Adipocyte (in vitro differentiated cells): Measurements from ENCODE around the gene TATDN2.

Experiments
- DNase-seq: peaks from one replicate; pipeline ENCODE4 v3.0.0-alpha.2; 2015; ENCODE audit warnings: low read depth
- H3K27me3 ChIP-seq: replicated peaks from 2 replicates; pipeline ENCODE4 v1.7.0; 2013; ENCODE audit warnings: mild to moderate bottlenecking, low read length, moderate library complexity; ENCODE audit not compliant: control insufficient read depth, insufficient read depth
- H3K36me3 ChIP-seq: 2 replicates; pipeline ENCODE4 v1.7.0; 2013; ENCODE audit warnings: low read length, mild to moderate bottlenecking, moderate library complexity; ENCODE audit not compliant: control insufficient read depth, insufficient read depth, severe bottlenecking
- H3K4me1 ChIP-seq: 2 replicates; pipeline ENCODE4 v1.7.0; 2013; ENCODE audit warnings: mild to moderate bottlenecking, low read length, moderate library complexity; ENCODE audit not compliant: control insufficient read depth, insufficient read depth
- H3K4me3 ChIP-seq: 2 replicates; pipeline ENCODE4 v1.7.0; 2013; ENCODE audit warnings: mild to moderate bottlenecking, low read length, moderate library complexity
- H3K9ac ChIP-seq: 2 replicates; pipeline ENCODE4 v1.7.0; 2013; ENCODE audit warnings: mild to moderate bottlenecking, low read length, moderate library complexity
- H3K9me3 ChIP-seq: 2 replicates; pipeline ENCODE4 v1.7.0; 2013; ENCODE audit warnings: mild to moderate bottlenecking, low read length, moderate library complexity; ENCODE audit not compliant: control insufficient read depth

Gene TATDN2

GRCh38 chr3:10248184-10248983 lies at the start of gene TATDN2:
Gene TATDN2, plus strand, starts transcription at chr3:10248459. Its CDS starts 742 bp downstream, at chr3:10249201.
- H3K36me3 ChIP-seq: peaks cover 22% of the 10 kb centered on the region

GRCh38 chr3:10198761-10199649 lies 49.3 kb upstream of the TATDN2 start:
- no peaks in the 10 kb centered on the region for H3K27me3 ChIP-seq
- DNase-seq: peak; percentile 37

More at GRCh38 chr3:10248184-10248983, at the start of gene TATDN2:
- peak within 1 kb of the TSS; percentile 92 for H3K9ac ChIP-seq
- H3K4me3 ChIP-seq: peak within 1 kb of the TSS; percentile 95
- H3K4me1 ChIP-seq: peaks cover 23% of the 10 kb centered on the region
- H3K9me3 ChIP-seq: peaks cover 19% of the 10 kb centered on the region
- peak; percentile 99 for DNase-seq
- H3K27me3 ChIP-seq: no peaks in the 10 kb centered on the region

GRCh38 chr3:10204921-10205320 lies 43.3 kb upstream of the TATDN2 start:
- H3K27me3 ChIP-seq: no peaks in the 10 kb centered on the region
- H3K36me3 ChIP-seq: peaks cover 12% of the 10 kb centered on the region
- peak overlapping the region; percentile 41 for H3K4me3 ChIP-seq
- H3K9ac ChIP-seq: peak overlapping the region; percentile 63
- peaks cover 32% of the 10 kb centered on the region for H3K4me1 ChIP-seq
- H3K9me3 ChIP-seq: no peaks in the 10 kb centered on the region
- DNase-seq: no peak

More at GRCh38 chr3:10198761-10199649, 49.3 kb upstream of the TATDN2 start:
- no peaks in the 10 kb centered on the region for H3K9me3 ChIP-seq
- no peak overlapping the region for H3K4me3 ChIP-seq
- peaks cover 57% of the 10 kb centered on the region for H3K4me1 ChIP-seq
- H3K9ac ChIP-seq: peak overlapping the region; percentile 8
- H3K36me3 ChIP-seq: peaks cover 12% of the 10 kb centered on the region

- no peaks in the 10 kb centered on the region for H3K27me3 ChIP-seq
- no peaks in the 10 kb centered on the region for H3K9me3 ChIP-seq
- peak overlapping the region; percentile 41 for H3K4me3 ChIP-seq
- peaks cover 12% of the 10 kb centered on the region for H3K36me3 ChIP-seq
- DNase-seq: peak; percentile 74
- peaks cover 32% of the 10 kb centered on the region for H3K4me1 ChIP-seq
- peak overlapping the region; percentile 63 for H3K9ac ChIP-seq
These were observed 42.7 kb upstream of the TATDN2 start for GRCh38 chr3:10205451-10206165.

GRCh38 chr3:10206166-10206511 lies 42.1 kb upstream of the TATDN2 start:
- Histone ChIP-seq H3K9me3 (no peaks in the 10 kb centered on the region), H3K4me1 (peaks cover 32% of the 10 kb centered on the region), H3K36me3 (peaks cover 8% of the 10 kb centered on the region), H3K4me3 (no peak overlapping the region), H3K9ac (peak overlapping the region; percentile 63), H3K27me3 (no peaks in the 10 kb centered on the region)
- DNase-seq: no peak

GRCh38 chr3:10213156-10213792 lies 35.0 kb upstream of the TATDN2 start:
- H3K9ac ChIP-seq: no peak overlapping the region
- DNase-seq: no peak
- H3K36me3 ChIP-seq: peaks cover 26% of the 10 kb centered on the region
- no peaks in the 10 kb centered on the region for H3K9me3 ChIP-seq
- H3K4me1 ChIP-seq: no peaks in the 10 kb centered on the region
- no peak overlapping the region for H3K4me3 ChIP-seq
- no peaks in the 10 kb centered on the region for H3K27me3 ChIP-seq

- no peaks in the 10 kb centered on the region for H3K27me3 ChIP-seq
- H3K36me3 ChIP-seq: peaks cover 32% of the 10 kb centered on the region
- H3K4me3 ChIP-seq: no peak overlapping the region
- DNase-seq: no peak
- no peaks in the 10 kb centered on the region for H3K9me3 ChIP-seq
- no peaks in the 10 kb centered on the region for H3K4me1 ChIP-seq
- no peak overlapping the region for H3K9ac ChIP-seq
These were observed 32.5 kb upstream of the TATDN2 start for GRCh38 chr3:10215578-10216368.

- peaks cover 8% of the 10 kb centered on the region for H3K4me1 ChIP-seq
- H3K27me3 ChIP-seq: no peaks in the 10 kb centered on the region
- H3K9me3 ChIP-seq: no peaks in the 10 kb centered on the region
- H3K36me3 ChIP-seq: peaks cover 32% of the 10 kb centered on the region
- no peak overlapping the region for H3K9ac ChIP-seq
- H3K4me3 ChIP-seq: no peak overlapping the region
- DNase-seq: no peak
These were observed 30.9 kb upstream of the TATDN2 start for GRCh38 chr3:10217359-10217758.

- no peaks in the 10 kb centered on the region for H3K27me3 ChIP-seq
- no peak for DNase-seq
- H3K9me3 ChIP-seq: no peaks in the 10 kb centered on the region
- no peak overlapping the region for H3K4me3 ChIP-seq
- H3K36me3 ChIP-seq: peaks cover 26% of the 10 kb centered on the region
- peaks cover 13% of the 10 kb centered on the region for H3K4me1 ChIP-seq
- H3K9ac ChIP-seq: no peak overlapping the region
These were observed 28.5 kb upstream of the TATDN2 start for GRCh38 chr3:10219737-10220136.
